ENCODE results near the gene INVS.

- TF ChIP-seq CTCF (IDR thresholded peaks at IDR 0.05): no peak
- no peak for TF ChIP-seq POLR2AphosphoS5 (IDR thresholded peaks at IDR 0.05)
- no peak for TF ChIP-seq POLR2A (IDR thresholded peaks at IDR 0.05)
- TF ChIP-seq EP300 (IDR thresholded peaks at IDR 0.05; ENCODE audit: low read depth): no peak
Observed at GRCh38 chr9:100083448-100084127, 15.5 kb upstream of the INVS start.
